KBM-7 (cell line): Measurements from ENCODE around the gene ZBTB7C.

Experiments
- DNase-seq: peaks from one replicate; pipeline ENCODE4 v3.0.0-alpha.2; 2015
- in situ Hi-C: fragments of 300-500 bp; cut with MboI; formaldehyde crosslinking; loops from 2 replicates; pipeline ENCODE4 v1.14.3; 2020; ENCODE audit warnings: low sequenced_read_pairs, low pct_unique_long_range_greater_than_20kb, mixed read lengths

ZBTB7C gene

DNA sequence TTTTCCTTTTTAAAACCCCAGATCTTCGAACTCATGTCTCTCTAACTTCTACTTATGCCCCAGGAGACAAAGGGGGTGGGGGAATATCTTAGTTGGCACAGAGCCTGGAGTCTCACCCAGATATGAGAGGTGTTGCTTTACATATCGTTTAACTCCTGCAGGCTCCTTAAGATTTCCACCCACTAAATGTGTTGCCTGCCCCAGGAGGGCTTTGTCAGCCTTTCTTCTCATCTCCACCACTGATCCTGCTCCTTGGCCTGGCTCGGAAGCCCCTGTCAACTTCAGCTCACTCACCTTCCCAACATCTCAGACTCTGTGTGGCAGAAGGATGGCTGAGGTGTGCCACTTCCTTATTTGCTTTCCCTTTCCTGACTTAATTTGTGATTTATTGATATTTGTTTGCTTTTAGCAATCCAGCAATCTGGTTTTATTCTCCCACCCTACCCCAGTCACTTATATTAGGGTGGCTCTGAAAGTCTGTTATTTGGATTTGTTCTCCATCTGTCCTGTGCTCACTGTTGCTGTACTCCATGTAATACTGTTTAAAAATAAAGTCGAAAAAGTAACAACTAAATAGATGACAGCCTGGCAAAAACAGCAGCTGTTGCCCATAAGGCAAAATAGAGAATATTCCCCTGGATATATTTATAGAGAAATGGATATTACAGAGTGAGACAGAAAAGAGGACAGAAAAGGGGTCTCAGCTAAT lies 200.6 kb downstream of the ZBTB7C start:
- no peak for DNase-seq
- in situ Hi-C loops, result no loop called here

DNA sequence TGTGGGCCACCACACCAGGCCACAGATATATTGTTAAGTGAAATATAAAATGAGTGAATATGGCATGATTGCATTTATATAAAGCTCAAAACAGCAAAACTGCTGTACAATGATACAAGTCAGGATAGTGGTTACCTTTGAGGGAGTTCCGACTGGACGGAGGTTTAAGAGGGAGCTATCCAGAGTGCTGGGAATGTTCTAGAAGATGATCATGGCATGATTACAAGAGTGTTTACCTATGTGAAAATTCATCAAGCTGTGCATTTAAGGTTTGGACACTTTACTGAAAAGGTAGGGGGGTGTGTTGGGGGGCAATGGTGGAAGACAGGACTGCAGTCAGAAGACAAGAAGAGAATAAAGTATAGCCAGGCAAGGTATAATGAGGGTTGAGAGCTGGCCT lies 201.4 kb downstream of the ZBTB7C start:
- in situ Hi-C loops, result no loop called here
- DNase-seq, result no peak

DNA sequence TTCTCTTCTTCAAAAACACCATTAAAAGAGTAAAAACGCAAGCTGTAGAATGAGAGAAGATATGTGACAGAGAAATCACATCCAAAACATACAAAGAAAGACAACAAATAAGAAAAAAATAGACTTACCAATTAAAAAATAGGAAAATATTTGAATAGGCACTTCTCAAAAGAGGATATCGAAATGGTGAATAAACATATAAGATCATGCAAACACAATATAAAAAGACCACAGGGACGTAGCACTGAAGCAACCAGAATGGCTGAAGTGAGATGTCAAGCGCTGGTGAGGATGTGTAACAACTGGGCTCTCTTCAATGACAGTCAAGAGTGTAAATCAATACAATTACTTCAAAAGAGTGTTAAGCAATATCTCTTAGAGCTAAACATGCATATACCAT lies 202.3 kb downstream of the ZBTB7C start:
- in situ Hi-C loops, result no loop called here
- DNase-seq, result no peak

DNA sequence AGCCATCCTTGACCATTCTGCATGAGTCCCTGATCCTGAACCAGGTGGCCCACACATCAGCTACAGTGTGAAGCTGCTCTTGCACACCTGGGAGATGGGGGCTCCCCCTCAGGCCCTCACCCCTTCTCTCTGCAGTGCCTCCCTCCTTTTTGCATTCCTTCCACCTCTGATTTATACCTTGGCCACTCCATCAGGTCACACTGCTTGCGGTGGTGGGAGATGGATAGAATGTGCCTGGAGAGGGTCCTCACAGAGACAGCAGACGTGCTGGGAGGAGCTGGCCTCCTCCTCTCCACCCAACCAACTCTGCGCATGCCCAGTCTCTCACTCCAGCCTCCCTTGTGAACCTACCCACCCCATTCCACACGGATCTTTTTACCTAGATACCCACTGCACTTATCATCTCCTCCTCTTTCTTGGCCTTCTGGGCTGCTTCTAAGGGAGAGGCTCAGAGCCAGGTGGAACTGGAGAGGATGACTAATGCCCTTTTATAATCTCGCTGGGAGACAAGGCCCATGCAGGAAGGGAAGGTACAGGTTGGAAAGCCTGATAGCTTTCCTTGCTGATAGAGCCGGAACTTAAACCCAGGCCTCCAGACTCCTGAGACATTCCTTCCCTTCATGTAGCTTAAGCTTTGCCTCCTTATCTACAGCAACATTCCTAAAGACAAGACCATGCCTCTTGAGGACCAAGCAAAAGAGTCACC lies 205.1 kb downstream of the ZBTB7C start:
- in situ Hi-C loops, result no loop called here
- no peak for DNase-seq

DNA sequence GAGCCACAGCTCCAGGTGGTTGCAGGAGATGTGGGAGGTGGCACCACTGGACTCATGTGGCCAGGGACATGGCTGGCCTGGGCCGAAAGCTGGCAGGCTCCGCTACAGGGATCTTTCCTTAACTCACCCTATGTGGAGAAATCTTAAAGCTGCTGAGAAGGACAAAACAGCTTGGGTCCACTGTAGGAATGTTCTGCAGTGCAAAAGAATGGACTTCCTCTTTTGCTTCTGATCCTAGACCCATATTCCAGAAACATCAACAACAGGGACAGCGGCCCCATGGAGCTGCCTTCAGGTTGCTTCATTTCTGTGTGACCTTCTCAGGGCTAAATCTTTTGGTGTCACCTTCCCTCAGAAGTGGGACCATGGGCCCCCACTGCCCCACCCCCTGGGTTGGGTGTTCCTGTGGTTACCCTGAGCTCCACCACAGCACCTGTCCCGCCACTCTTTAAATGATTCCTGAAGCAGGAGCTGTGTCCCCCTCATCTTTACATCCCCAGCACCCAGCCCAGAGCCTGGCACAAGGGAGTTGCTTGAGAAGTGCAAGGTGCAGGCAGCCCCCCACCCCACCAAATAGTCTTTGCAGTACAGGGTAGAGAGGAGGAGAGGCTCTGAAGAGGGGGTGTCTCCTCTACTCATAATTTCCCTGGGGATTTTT lies 205.8 kb downstream of the ZBTB7C start:
- in situ Hi-C loops, result no loop called here
- DNase-seq, result no peak

DNA sequence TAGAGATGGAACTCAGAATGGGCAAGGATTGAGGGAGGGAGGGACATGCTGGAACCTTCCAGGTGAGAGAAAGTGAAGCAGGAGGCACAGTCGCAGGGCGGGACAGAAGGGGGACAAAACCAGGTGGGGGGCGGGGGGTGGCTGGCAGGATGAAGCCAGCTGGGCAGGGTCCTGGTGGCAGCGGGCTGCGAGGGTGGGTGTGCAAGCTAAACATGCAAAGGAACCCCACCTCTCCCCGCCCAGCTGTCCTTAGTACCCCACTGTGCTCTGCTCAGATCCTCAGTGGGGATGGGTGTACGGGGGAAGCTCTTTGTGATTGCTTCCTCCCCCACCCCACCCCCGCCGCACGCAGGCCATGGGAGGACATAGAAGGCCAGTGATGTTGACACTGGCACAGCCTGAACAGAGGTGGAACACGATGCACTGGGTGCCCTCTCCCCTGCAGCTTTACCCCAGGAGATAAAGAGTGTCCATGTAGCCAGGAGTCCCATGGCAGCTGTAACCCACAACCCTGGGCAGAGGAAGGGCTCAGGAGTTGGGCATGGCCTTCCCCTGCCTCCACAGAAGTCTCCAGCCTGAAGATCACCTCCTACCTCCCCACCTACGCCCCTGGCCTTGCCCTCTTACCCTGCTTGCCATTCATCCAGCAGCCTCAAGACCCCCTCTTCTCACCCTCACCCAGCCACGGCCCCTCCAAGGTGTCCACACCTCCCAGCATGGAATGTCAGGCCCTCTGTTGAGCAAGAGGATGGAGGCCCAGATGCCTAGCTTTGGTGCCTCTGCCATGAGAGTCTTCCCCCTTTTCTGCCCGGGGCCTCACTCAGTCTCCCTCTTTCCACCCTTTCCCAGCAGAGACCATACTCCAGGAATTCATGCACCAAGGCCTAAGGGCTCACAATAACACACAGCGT lies 206.6 kb downstream of the ZBTB7C start:
- no peak for DNase-seq
- in situ Hi-C loops, result no loop called here

DNA sequence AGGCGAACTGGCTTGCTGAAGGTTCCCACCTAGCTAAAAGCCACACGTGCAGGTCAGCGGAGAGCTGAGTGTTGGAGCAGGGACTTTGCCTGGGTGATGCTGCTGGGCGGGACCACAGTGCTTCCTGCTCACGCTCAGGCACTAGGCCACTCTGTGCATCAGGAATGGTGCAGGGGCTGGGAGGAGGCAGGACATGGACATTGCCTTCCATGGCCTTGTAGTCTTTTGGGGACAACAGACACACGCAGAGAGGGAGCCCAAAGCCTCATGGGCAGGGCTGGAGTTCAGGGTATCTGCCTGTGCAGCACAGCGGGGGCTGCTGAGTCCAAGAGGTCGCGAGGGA lies 207.2 kb downstream of the ZBTB7C start:
- in situ Hi-C loops, result no loop called here
- no peak for DNase-seq

DNA sequence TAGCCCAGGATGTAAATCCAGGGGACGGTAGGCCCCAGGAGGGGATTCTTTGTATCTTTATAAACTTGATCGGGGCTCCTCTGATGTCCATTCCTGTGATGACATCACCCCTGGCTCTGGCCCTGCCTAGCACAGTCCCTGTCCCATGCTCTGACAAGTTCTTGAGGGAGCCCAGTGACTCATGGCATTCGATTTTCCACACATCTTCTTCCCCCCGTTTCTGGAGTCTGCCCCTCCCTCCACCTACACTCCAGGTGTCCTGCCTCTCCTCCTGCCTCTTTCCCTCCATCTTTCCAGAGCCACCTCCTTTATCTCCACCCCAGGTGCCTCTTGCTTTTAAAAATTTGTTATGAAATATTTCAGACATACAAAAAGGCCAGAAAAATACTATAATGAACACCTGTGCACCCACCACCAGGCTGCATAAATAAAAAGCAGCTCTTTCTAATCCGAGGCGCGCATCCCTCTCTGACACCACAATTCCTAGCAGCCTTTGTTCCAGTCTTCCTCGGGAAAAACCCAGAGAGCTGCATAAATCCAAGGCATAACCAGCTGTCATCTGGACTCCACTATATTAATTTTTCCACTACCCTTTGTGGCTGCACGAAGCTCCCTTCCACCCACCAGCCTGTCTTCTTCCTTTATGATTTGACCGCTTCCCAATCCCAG lies 207.7 kb downstream of the ZBTB7C start:
- no peak for DNase-seq
- in situ Hi-C loops, result no loop called here

DNA sequence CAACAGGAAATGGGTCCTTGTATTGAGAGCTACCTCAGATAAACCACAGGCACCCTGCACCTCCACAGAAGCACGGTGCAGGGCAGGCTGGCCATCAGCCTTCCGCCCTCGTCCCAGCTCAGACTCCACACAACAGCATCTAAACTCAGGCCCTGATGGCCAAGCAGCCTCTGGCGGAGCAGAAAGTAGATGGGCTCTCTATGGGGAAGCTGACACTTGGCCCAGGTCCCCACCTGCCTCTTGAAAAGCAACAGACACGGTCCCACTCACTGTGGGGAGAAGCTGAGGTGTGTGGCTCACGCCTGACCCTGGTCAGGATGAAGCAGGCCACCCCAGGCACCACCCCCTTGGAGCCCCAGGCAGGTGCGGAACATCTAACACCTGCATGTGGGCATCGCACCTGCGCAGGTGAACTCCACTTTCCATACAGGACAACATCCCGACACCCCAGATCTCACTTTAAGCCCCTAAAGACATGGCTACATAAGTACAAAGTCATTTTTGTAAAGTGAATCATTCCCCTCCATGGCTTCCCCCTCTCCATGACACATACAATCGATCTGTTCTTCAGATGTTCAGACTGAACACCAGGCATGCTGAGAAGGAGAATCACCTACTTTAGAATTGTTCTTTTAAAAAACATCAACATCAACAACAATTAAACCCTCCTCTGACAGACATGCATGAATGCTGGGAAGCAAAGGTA lies 208.4 kb downstream of the ZBTB7C start:
- in situ Hi-C loops, result no loop called here
- no peak for DNase-seq

DNA sequence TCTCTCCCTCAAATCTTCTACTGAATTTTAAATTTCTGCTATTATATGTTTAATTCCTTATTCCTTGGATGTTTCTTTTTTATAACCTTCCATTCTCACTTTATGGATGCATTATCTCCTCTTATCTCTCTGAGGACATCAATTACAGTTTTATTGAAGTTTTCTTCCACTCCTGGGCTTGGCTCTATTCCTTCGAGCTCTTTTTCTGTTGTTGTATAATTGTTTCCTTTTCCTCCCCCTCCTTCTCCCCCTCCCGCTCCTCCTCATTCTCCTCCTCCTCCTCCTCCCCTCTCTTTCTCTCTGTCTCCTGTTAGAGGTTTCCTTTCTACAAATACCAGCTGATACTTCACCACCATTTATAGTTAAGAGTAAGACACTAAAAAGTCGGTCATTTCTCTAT lies 209.8 kb downstream of the ZBTB7C start:
- no peak for DNase-seq
- in situ Hi-C loops, result no loop called here

DNA sequence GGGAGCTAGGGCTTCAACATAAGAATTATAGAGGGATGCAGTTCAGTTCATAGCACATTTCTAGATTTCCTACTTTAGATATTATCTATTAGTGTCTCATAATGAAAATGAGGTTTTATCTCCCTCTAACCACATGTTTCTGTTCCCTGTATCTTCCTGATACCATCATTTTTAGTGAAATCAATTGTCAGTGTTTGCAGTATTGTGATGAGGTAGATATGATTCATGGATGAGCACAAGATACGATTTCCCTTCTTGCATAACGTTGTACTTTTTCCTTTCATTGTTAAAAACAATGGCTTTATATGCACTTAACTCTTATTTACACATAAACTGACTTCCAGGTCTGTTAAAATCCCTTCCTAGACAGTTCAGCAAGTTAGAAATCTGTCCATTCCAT lies 211.4 kb downstream of the ZBTB7C start:
- no peak for DNase-seq
- in situ Hi-C loops, result no loop called here

DNA sequence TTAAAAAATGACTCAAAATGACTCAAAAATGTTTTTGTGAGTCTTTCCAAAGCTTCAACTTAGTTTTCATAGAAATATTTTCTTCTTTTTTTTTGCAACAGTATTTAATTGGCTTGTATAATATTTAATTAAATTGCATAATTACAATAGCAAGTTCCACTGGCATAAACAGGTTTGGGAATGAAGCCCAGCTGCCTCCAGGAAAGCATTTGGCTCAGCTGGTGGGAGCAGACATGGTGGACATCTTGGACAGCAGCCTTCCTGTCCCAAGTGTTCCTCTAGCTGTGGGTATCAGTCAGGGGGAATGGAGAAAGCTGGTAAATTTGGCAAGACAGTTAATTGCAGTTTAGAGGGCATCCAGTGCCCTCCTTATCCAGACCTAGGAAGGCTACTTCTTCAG lies 213.4 kb downstream of the ZBTB7C start:
- in situ Hi-C loops, result no loop called here
- no peak for DNase-seq

DNA sequence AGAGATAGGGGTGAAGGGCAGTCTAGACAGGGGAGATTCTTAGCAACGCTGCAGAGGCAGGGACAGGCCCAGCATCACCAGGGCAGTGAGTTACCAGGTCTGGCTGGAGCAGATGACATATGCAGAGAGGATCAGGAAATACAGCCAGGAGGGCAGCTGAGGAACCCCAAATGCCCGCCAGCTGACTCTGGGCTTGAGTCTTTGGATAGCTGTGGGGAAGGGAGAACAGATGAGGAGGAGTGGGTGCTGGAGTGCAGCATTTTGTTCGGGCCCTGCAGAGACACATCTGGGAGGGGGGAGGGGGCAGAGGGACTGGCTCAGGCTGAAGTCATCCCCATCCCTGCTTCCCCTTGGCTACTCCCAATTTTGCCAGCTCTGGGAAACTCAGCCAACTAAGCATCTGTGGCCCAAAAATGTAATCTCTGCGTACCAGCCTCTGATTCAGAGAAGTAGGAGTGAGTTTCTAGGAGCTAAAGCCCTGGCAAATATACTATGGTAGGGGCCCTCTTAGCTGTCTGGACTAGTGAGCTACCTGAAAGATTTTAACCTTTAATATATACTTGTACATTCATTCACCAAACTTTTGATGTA lies 214.5 kb downstream of the ZBTB7C start:
- DNase-seq, result no peak
- in situ Hi-C loops, result no loop called here

DNA sequence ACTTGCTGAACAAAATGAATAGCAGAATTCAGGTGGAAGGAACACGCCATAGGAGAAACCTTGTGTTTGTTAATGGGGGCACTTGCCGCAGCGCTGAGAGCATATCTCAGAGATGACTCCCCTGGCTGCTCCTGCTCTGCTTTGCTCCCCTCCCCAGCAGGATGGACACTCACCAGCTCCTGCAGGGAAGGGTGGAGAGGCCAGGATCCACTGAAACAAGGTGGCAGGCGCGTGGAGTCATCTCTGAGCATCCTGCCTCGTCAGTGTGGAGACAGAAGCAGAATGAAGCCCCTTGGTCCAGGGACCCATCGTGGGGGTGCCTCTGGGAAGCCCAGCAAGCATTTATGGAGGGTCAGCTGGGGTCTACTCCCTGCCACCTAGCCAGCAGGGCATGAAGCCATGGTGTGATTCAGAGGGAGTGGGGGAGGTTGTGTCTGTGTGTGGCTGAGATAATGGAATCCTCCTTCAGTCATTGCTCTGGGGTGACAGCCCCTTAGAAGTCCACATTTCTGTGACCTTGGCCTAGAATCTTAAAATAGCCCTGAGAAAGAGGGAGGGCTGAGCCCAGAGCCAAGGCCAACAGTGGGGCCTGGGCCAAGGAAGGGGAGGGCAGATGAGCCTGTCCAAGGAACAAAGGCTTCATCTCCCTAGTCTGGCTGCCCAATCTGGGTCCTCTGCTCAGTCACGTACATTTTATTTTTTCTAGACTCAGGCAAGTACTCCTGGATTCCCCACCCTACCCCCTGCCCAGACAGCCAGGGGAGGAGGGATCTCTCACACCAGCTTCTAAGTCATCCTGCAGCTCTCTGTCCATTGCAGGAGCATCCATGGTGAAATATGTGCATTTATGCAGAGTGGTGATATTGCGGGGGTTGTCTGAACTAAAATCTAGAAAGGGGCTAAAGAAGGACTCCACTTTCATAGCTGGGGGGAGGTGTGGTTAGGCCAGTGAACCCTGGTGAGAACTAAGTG lies 215.4 kb downstream of the ZBTB7C start:
- in situ Hi-C loops, result no loop called here
- no peak for DNase-seq

DNA sequence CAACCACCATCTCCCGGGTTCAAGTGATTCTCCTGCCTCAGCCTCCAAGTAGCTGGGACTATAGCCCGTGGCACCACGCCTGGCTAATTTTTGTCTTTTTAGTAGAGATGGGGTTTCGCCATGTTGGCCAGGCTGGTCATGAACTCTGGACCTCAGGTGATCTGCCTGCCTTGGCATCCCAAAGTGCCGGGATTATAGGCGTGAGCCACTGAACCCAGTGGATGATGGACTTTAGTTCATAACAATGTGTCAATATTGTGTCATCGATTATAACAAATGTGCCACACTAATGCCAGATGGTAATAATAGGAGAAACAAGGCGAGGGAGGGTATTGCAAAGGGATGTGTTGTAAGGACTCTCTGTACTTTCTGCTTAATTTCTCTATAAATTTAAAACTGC lies 216.6 kb downstream of the ZBTB7C start:
- DNase-seq, result no peak
- in situ Hi-C loops, result no loop called here

DNA sequence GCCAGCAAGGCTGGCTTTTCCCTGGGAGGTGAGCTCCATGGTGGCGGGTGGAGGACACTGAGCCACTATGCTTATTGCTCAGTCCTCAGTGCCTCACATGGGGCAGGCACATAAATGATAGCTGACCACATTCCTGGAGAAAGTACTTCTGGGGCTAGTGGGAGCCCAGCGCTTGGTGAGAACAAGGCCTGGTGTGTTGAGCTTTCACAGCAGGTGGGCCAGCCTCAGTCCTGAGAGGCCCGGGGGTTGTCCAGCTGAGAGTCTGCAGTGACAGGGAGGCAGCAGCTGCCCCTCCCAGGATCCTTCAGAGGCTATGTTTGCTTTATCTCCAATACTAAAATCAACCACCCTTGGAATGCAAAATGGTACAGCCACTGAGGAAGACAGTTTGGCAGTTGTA lies 217.7 kb downstream of the ZBTB7C start:
- in situ Hi-C loops, result no loop called here
- DNase-seq, result no peak

DNA sequence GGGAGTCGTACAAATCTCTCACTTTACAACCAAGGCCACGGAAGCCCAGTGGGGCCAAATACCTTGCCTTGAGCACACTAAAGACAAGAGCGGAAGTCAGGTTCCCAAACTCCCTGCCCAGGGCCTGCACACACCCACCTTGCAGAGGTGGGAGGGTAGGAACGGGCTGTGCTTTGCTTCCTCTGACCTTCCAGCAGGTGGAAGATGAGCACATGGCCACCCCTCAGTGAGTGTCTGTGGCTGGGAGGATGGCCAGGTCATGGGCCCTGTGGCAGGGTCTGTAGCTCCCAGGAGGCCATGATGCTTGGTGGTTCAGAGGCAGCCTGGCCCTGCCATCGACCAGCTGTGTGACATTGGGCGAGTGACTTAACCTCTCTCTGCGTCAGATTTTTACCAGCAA lies 218.2 kb downstream of the ZBTB7C start:
- DNase-seq, result no peak
- in situ Hi-C loops, result no loop called here
